ENCODE results near the gene NTN1. TPM values are rescaled to one million over a fixed set of nuclear protein-coding genes. Genes with fewer than 3 reads are reported as not detected.
A peak's percentile ranks its signal among the peaks of the same experiment; 100 is the strongest.

Gene NTN1
- total RNA-seq, 5 donors from 2014 or later (not counting 1 experiment from before 2014, with no cell fraction given): 0.07 to 0.15 (median 0.12) TPM; not detected in 1

DNA sequence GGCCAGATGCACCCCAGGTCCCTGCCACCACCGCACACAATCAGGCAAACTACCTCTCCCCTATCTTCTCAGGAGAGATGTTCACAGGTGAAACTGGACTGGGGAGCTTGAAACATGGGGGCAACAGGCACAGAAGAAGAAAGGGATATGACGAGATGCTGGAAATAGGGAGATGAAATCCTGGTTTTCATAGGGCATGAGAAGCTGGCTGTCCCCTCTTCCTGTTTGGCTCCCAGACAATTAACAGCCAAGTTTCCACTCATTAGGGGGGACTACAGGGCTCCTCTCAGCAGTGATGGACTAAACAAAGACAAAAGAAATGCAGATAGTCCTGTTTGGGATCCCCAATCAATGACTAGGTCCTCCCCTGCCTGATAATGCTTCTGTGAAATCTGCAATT lies 266.0 kb downstream of the NTN1 start:
- peaks cover 4 to 8% of the 10 kb centered on the region in 2 experiments for H3K4me1 ChIP-seq (ENCODE audit: control insufficient read depth in 1 of 2, extremely low read depth in 1 of 2, insufficient read depth in 2 of 2, low read length in 2 of 2)
- no peak overlapping the region for H3K27ac ChIP-seq (ENCODE audit: low read length)
- H3K36me3 Mint-ChIP-seq: peaks cover 10% of the 10 kb centered on the region
- DNase-seq (no peak), ATAC-seq (replicated peaks in 1 of 4) (no peak)
- no peaks in the 10 kb centered on the region for H3K27me3 ChIP-seq (replicated peaks in 1 of 2; ENCODE audit: control insufficient read depth in 2 of 2, extremely low read depth in 1 of 2, insufficient read depth in 2 of 2, low read length in 1 of 2)
- peaks cover 29 to 31% (median 30%) of the 10 kb centered on the region in 3 donors for H3K4me1 Mint-ChIP-seq
- no peaks in the 10 kb centered on the region for H3K9me3 Mint-ChIP-seq
- no peak overlapping the region for H3K27ac Mint-ChIP-seq
- no CpG with 5 or more reads among the region's 2 CpGs for WGBS (ENCODE audit: insufficient coverage)
- H3K4me3 Mint-ChIP-seq: no peak overlapping the region
- ChIA-PET POLR2A (no interaction called here), CTCF (no interaction called here)
- no peaks in the 10 kb centered on the region for H3K27me3 Mint-ChIP-seq
- no peaks in the 10 kb centered on the region for H3K9me3 ChIP-seq
- H3K36me3 ChIP-seq (ENCODE audit: control insufficient read depth in 2 of 2, extremely low read depth in 1 of 2, insufficient read depth in 1 of 2, low read length in 1 of 2): no peaks in the 10 kb centered on the region
- H3K4me3 ChIP-seq (ENCODE audit: control insufficient read depth in 1 of 2, extremely low read depth in 1 of 2, low read length in 1 of 2): no peak overlapping the region

GRCh38 chr17:9290226-9290613 lies 268.9 kb downstream of the NTN1 start:
- Mint-ChIP-seq H3K9me3 (no peaks in the 10 kb centered on the region), H3K4me1 (peaks cover 34 to 35% (median 35%) of the 10 kb centered on the region in 3 donors), H3K27ac (peak overlapping the region; percentile 41 to 79), H3K4me3 (peak overlapping the region in 1 of 3 donors; percentile 7), H3K27me3 (no peaks in the 10 kb centered on the region), H3K36me3 (peaks cover 5% of the 10 kb centered on the region)
- DNase-seq (no peak), ATAC-seq (replicated peaks in 1 of 4) (no peak)
- H3K9me3 ChIP-seq: no peaks in the 10 kb centered on the region
- no peaks in the 10 kb centered on the region for H3K27me3 ChIP-seq (replicated peaks in 1 of 2; ENCODE audit: control insufficient read depth in 2 of 2, extremely low read depth in 1 of 2, insufficient read depth in 2 of 2, low read length in 1 of 2)
- ChIA-PET CTCF (no interaction called here), POLR2A (no interaction called here)
- no peak overlapping the region for H3K4me3 ChIP-seq (ENCODE audit: control insufficient read depth in 1 of 2, extremely low read depth in 1 of 2, low read length in 1 of 2)
- H3K4me1 ChIP-seq (ENCODE audit: control insufficient read depth in 1 of 2, extremely low read depth in 1 of 2, insufficient read depth in 2 of 2, low read length in 2 of 2): peaks cover 4 to 8% of the 10 kb centered on the region in 2 experiments
- WGBS (ENCODE audit: insufficient coverage): 90% methylated on average over 2 of the region's 7 CpGs
- H3K36me3 ChIP-seq (ENCODE audit: control insufficient read depth in 2 of 2, extremely low read depth in 1 of 2, insufficient read depth in 1 of 2, low read length in 1 of 2): no peaks in the 10 kb centered on the region
- no peak overlapping the region for H3K27ac ChIP-seq (ENCODE audit: low read length)

- H3K36me3 ChIP-seq (ENCODE audit: control insufficient read depth in 2 of 2, extremely low read depth in 1 of 2, insufficient read depth in 1 of 2, low read length in 1 of 2): no peaks in the 10 kb centered on the region
- no peaks in the 10 kb centered on the region for H3K27me3 ChIP-seq (replicated peaks in 1 of 2; ENCODE audit: control insufficient read depth in 2 of 2, extremely low read depth in 1 of 2, insufficient read depth in 2 of 2, low read length in 1 of 2)
- H3K4me1 Mint-ChIP-seq: peaks cover 34 to 35% (median 35%) of the 10 kb centered on the region in 3 donors
- CTCF ChIA-PET: interaction anchor here (0.6 to 0.7 kb wide), 2 partner anchors 98 to 158 kb away, joined by 4 to 5 read pairs; no protein-coding TSS in a partner anchor
- H3K9me3 Mint-ChIP-seq: no peaks in the 10 kb centered on the region
- H3K9me3 ChIP-seq: no peaks in the 10 kb centered on the region
- H3K27ac ChIP-seq (ENCODE audit: low read length): no peak overlapping the region
- peaks cover 4 to 8% of the 10 kb centered on the region in 2 experiments for H3K4me1 ChIP-seq (ENCODE audit: control insufficient read depth in 1 of 2, extremely low read depth in 1 of 2, insufficient read depth in 2 of 2, low read length in 2 of 2)
- WGBS (ENCODE audit: insufficient coverage): no CpG with 5 or more reads among the region's 8 CpGs
- H3K27ac Mint-ChIP-seq: peak overlapping the region in 1 of 2 donors; percentile 24
- no peak overlapping the region for H3K4me3 ChIP-seq (ENCODE audit: control insufficient read depth in 1 of 2, extremely low read depth in 1 of 2, low read length in 1 of 2)
- H3K4me3 Mint-ChIP-seq: no peak overlapping the region
- H3K36me3 Mint-ChIP-seq: no peaks in the 10 kb centered on the region
- no peaks in the 10 kb centered on the region for H3K27me3 Mint-ChIP-seq
- DNase-seq (peak in 27 of 35 experiments; percentile 2 to 49 (median 19)), ATAC-seq (replicated peaks in 1 of 4) (peak in 3 of 4 experiments; percentile 67 to 75 (median 71))
- POLR2A ChIA-PET: no interaction called here
These were observed 270.7 kb downstream of the NTN1 start for GRCh38 chr17:9291912-9292560.

- Histone ChIP-seq H3K9me3 (no peaks in the 10 kb centered on the region), H3K27me3 (replicated peaks in 1 of 2; ENCODE audit: control insufficient read depth in 2 of 2, extremely low read depth in 1 of 2, insufficient read depth in 2 of 2, low read length in 1 of 2) (no peaks in the 10 kb centered on the region), H3K4me3 (ENCODE audit: control insufficient read depth in 1 of 2, extremely low read depth in 1 of 2, low read length in 1 of 2) (no peak overlapping the region), H3K36me3 (ENCODE audit: control insufficient read depth in 2 of 2, extremely low read depth in 1 of 2, insufficient read depth in 1 of 2, low read length in 1 of 2) (no peaks in the 10 kb centered on the region), H3K4me1 (ENCODE audit: control insufficient read depth in 1 of 2, extremely low read depth in 1 of 2, insufficient read depth in 2 of 2, low read length in 2 of 2) (peaks cover 4 to 8% of the 10 kb centered on the region in 2 experiments), H3K27ac (ENCODE audit: low read length) (no peak overlapping the region)
- Mint-ChIP-seq H3K9me3 (no peaks in the 10 kb centered on the region), H3K4me1 (peaks cover 34 to 35% (median 35%) of the 10 kb centered on the region in 3 donors), H3K36me3 (no peaks in the 10 kb centered on the region), H3K4me3 (no peak overlapping the region), H3K27me3 (no peaks in the 10 kb centered on the region), H3K27ac (no peak overlapping the region)
- ATAC-seq (replicated peaks in 1 of 4): no peak
- ChIA-PET CTCF (interaction anchor here in 1 of 2 donors (0.7 kb wide), 1 partner anchor 84 kb away, joined by 6 read pairs; no protein-coding TSS in a partner anchor), POLR2A (no interaction called here)
- no peak for DNase-seq
- 100% methylated on average over 1 of the region's 2 CpGs for WGBS (ENCODE audit: insufficient coverage)
These were observed 271.2 kb downstream of the NTN1 start for GRCh38 chr17:9292561-9292941.

Other genes starting within 250 kb of the NTN1 start
- under 1 TPM in 4 of 5 donors, not detected in 1; 0.13 to 0.32 (median 0.20) TPM for gene MFSD6L, start 222.1 kb upstream of the NTN1 start, total RNA-seq
- gene PIK3R6, start 153.8 kb upstream of the NTN1 start, total RNA-seq: 1 to 10 TPM in 2 of 5 donors, under 1 TPM in 3; 0.53 to 1.4 (median 0.72) TPM
- 100 to 1,000 TPM; 118 to 210 (median 151) TPM for gene PIK3R5, start 55.8 kb upstream of the NTN1 start, total RNA-seq

Data from T-cell (primary cell).